Stimulated activated naive CD4-positive, alpha-beta T cell (primary cell): ENCODE data around the gene MB.
"Not testable (repeated sequence)": the region's sequence is repeated elsewhere in the genome, so short reads cannot be mapped to it uniquely, and the experiment has no call there.

ENCODE experiments used
- DNase-seq, 6 experiments: peaks; one replicate each; lab custom pipeline; 2025; lab: John Stamatoyannopoulos, UW

MB gene

GRCh38 chr22:35637254-35637653 is 20.1 kb upstream of the MB start:
- no peak for DNase-seq

- no peak for DNase-seq
Measured at GRCh38 chr22:35634943-35635540, 17.9 kb upstream of the MB start.

GRCh38 chr22:35634015-35634414 is 16.9 kb upstream of the MB start:
- DNase-seq, result no peak

- DNase-seq, result no peak
Measured at GRCh38 chr22:35633520-35633919, 16.4 kb upstream of the MB start.

- no peak for DNase-seq
Measured at GRCh38 chr22:35632935-35633334, 15.8 kb upstream of the MB start.

GRCh38 chr22:35631597-35631996 is 14.5 kb upstream of the MB start:
- DNase-seq, result no peak

- DNase-seq, result no peak
Measured at GRCh38 chr22:35630891-35631290, 13.8 kb upstream of the MB start.

GRCh38 chr22:35630387-35630793 is 13.3 kb upstream of the MB start:
- DNase-seq, result no peak

- DNase-seq, result no peak
Measured at GRCh38 chr22:35629406-35630216, 12.5 kb upstream of the MB start.

- no peak for DNase-seq
Measured at GRCh38 chr22:35628732-35629131, 11.6 kb upstream of the MB start.

- peak; percentile 6 to 34 (median 20) for DNase-seq
Measured at GRCh38 chr22:35627267-35628041, 10.3 kb upstream of the MB start.

GRCh38 chr22:35625763-35626432 is 8.8 kb upstream of the MB start:
- DNase-seq, result no peak

- DNase-seq, result no peak
Measured at GRCh38 chr22:35624547-35624946, 7.4 kb upstream of the MB start.

GRCh38 chr22:35623885-35624284 is 6.8 kb upstream of the MB start:
- DNase-seq, result not testable (repeated sequence)

- DNase-seq, result no peak
Measured at GRCh38 chr22:35622191-35622913, 5.2 kb upstream of the MB start.

GRCh38 chr22:35621451-35621850 is 4.3 kb upstream of the MB start:
- no peak for DNase-seq

- no peak for DNase-seq
Measured at GRCh38 chr22:35620624-35621251, 3.6 kb upstream of the MB start.

GRCh38 chr22:35619336-35620094 is 2.4 kb upstream of the MB start:
- DNase-seq, result no peak

GRCh38 chr22:35618427-35619223 is 1.5 kb upstream of the MB start:
- DNase-seq, result no peak

- no peak for DNase-seq
Measured at GRCh38 chr22:35616043-35616442, 1.1 kb downstream of the MB start.
